Caco-2 (cell line): ENCODE measurements around the gene PHTF1. TPM values are rescaled to one million over a fixed set of nuclear protein-coding genes. Genes with fewer than 3 reads are reported as not detected.

Source experiments
- BruUV-seq: library from RNA; stranded (reverse); fragments of 400-500 nt; replicated peaks from 2 replicates; lab custom pipeline; 2021; lab: Mats Ljungman, UMichigan
- CTCF ChIA-PET: fragments of 300-600 bp; sonication (Branson Sonifier 250); formaldehyde crosslinking; loops from one replicate; lab custom pipeline; 2022; ENCODE audit warnings: antibody characterized with exemption; lab: Charles Lee
- POLR2A ChIA-PET: fragments of 300-600 bp; sonication (Branson Sonifier 250); formaldehyde crosslinking; loops from one replicate; lab custom pipeline; 2022; ENCODE audit warnings: antibody characterized with exemption; lab: Charles Lee
- DNase-seq, 2 experiments: peaks; one replicate each; pipeline versions ENCODE4 v3.0.0 to v3.0.0-alpha.2; 2020 to 2022
- H3K27me3 ChIP-seq: replicated peaks from 2 replicates; pipeline ENCODE4 v1.6.0; 2011; ENCODE audit warnings: low read length; ENCODE audit not compliant: control insufficient read depth, insufficient read depth
- H3K36me3 ChIP-seq: 2 replicates; pipeline ENCODE4 v1.5.1; 2011; ENCODE audit warnings: low read length; ENCODE audit not compliant: control insufficient read depth, insufficient read depth
- H3K4me1 ChIP-seq: fragments of 250-450 bp; sonication (Bioruptor Pico); 2 replicates; pipeline ENCODE4 v1.5.1; 2020; ENCODE audit warnings: mild to moderate bottlenecking
- H3K4me3 ChIP-seq: 2 replicates; pipeline ENCODE4 v1.5.1; 2011; ENCODE audit warnings: low read depth, mild to moderate bottlenecking, control low read depth, low read length
- H3K9me3 ChIP-seq: fragments of 250-450 bp; sonication (Bioruptor Pico); 2 replicates; pipeline ENCODE4 v1.5.1; 2020; ENCODE audit warnings: mild to moderate bottlenecking, moderate library complexity
- H3K27ac Mint-ChIP-seq: one replicate; pipeline ENCODE4 v1.8.0; 2022; ENCODE audit warnings: mixed read lengths; ENCODE audit not compliant: unreplicated experiment
- H3K27me3 Mint-ChIP-seq: one replicate; pipeline ENCODE4 v1.8.0; 2022; ENCODE audit warnings: mixed read lengths; ENCODE audit not compliant: insufficient read depth, unreplicated experiment
- H3K36me3 Mint-ChIP-seq: one replicate; pipeline ENCODE4 v1.8.0; 2022; ENCODE audit warnings: mild to moderate bottlenecking, mixed read lengths; ENCODE audit not compliant: insufficient read depth, unreplicated experiment
- H3K4me1 Mint-ChIP-seq: one replicate; pipeline ENCODE4 v1.8.0; 2022; ENCODE audit warnings: low read depth, mixed read lengths; ENCODE audit not compliant: unreplicated experiment
- H3K4me3 Mint-ChIP-seq: one replicate; pipeline ENCODE4 v1.8.0; 2022; ENCODE audit warnings: mild to moderate bottlenecking, moderate library complexity, mixed read lengths; ENCODE audit not compliant: unreplicated experiment
- H3K9me3 Mint-ChIP-seq: one replicate; pipeline ENCODE4 v1.8.0; 2022; ENCODE audit warnings: mixed read lengths; ENCODE audit not compliant: unreplicated experiment
- CTCF ChIP-seq, 2 experiments: fragments of 200-600 bp in 1 of 2; IDR thresholded peaks; 1 replicate in 1 of 2; 2 replicates in 1 of 2; pipeline versions ENCODE4 v1.5.1 to v1.8.0; 2011 to 2022; ENCODE audit warnings: antibody characterized with exemption in 1 of 2, control low read depth in 1 of 2, inconsistent platforms in 1 of 2, low read depth in 1 of 2, low read length in 1 of 2, mild to moderate bottlenecking in 1 of 2, moderate library complexity in 1 of 2; ENCODE audit not compliant: insufficient read depth in 1 of 2, severe bottlenecking in 1 of 2, unreplicated experiment in 1 of 2
- intact Hi-C: fragments of 100-400 bp; cut with micrococcal nuclease; formaldehyde crosslinking; loops from one replicate; pipeline ENCODE4 v1.10.0; 2022; ENCODE audit not compliant: unreplicated experiment
- total RNA-seq: library from RNA; stranded (reverse); gene quantifications from 2 replicates; pipeline ENCODE4 v1.2.3, GENCODE V29; 2022

Gene PHTF1
- total RNA-seq, 1 experiment from 2014 or later, result 10.4 TPM

- no peak for DNase-seq
- TF ChIP-seq CTCF (IDR thresholded peaks at IDR 0.05; ENCODE audit: insufficient read depth in 1 of 2, low read depth in 1 of 2, low read length in 1 of 2, severe bottlenecking in 1 of 2, unreplicated experiment in 1 of 2), result no peak
- Histone ChIP-seq H3K27me3 (no peaks in the 10 kb centered on the region), H3K9me3 (no peaks in the 10 kb centered on the region), H3K4me3 (no peak overlapping the region), H3K36me3 (no peaks in the 10 kb centered on the region), H3K4me1 (no peaks in the 10 kb centered on the region)
- Mint-ChIP-seq H3K27me3 (no peaks in the 10 kb centered on the region), H3K36me3 (peaks cover 13% of the 10 kb centered on the region), H3K27ac (no peak overlapping the region), H3K4me1 (no peaks in the 10 kb centered on the region), H3K4me3 (no peak overlapping the region), H3K9me3 (no peaks in the 10 kb centered on the region)
- BruUV-seq, result no TSS peak
- ChIA-PET CTCF (no interaction called here), POLR2A (no interaction called here)
- intact Hi-C loops, result no loop called here
Observed at GRCh38 chr1:113660088-113660487, 99.2 kb downstream of the PHTF1 start.

GRCh38 chr1:113659556-113659955 is 99.7 kb downstream of the PHTF1 start:
- no peak overlapping the region for H3K4me3 ChIP-seq
- H3K9me3 ChIP-seq, result no peaks in the 10 kb centered on the region
- POLR2A ChIA-PET, result no interaction called here
- no peaks in the 10 kb centered on the region for H3K4me1 ChIP-seq
- no peaks in the 10 kb centered on the region for H3K9me3 Mint-ChIP-seq
- no peaks in the 10 kb centered on the region for H3K36me3 ChIP-seq
- CTCF ChIA-PET, result no interaction called here
- TF ChIP-seq CTCF (IDR thresholded peaks at IDR 0.05; ENCODE audit: insufficient read depth in 1 of 2, low read depth in 1 of 2, low read length in 1 of 2, severe bottlenecking in 1 of 2, unreplicated experiment in 1 of 2), result no peak
- intact Hi-C loops, result no loop called here
- DNase-seq, result no peak
- no peak overlapping the region for H3K27ac Mint-ChIP-seq
- no peaks in the 10 kb centered on the region for H3K27me3 ChIP-seq
- H3K36me3 Mint-ChIP-seq, result peaks cover 13% of the 10 kb centered on the region
- H3K27me3 Mint-ChIP-seq, result no peaks in the 10 kb centered on the region
- BruUV-seq, result no TSS peak
- H3K4me3 Mint-ChIP-seq, result no peak overlapping the region
- H3K4me1 Mint-ChIP-seq, result no peaks in the 10 kb centered on the region

- H3K9me3 ChIP-seq, result no peaks in the 10 kb centered on the region
- Mint-ChIP-seq H3K36me3 (peaks cover 13% of the 10 kb centered on the region), H3K9me3 (no peaks in the 10 kb centered on the region), H3K4me3 (no peak overlapping the region), H3K4me1 (no peaks in the 10 kb centered on the region), H3K27me3 (no peaks in the 10 kb centered on the region), H3K27ac (no peak overlapping the region)
- no peak for TF ChIP-seq CTCF (IDR thresholded peaks at IDR 0.05; ENCODE audit: insufficient read depth in 1 of 2, low read depth in 1 of 2, low read length in 1 of 2, severe bottlenecking in 1 of 2, unreplicated experiment in 1 of 2)
- no peaks in the 10 kb centered on the region for H3K27me3 ChIP-seq
- H3K36me3 ChIP-seq, result no peaks in the 10 kb centered on the region
- POLR2A ChIA-PET, result no interaction called here
- CTCF ChIA-PET, result no interaction called here
- no TSS peak for BruUV-seq
- no peaks in the 10 kb centered on the region for H3K4me1 ChIP-seq
- H3K4me3 ChIP-seq, result no peak overlapping the region
- intact Hi-C loops, result no loop called here
- no peak for DNase-seq
Observed at GRCh38 chr1:113659035-113659434, 100.3 kb downstream of the PHTF1 start.
